ENCODE data around the gene RPEL1. TPM values are rescaled to one million over a fixed set of nuclear protein-coding genes. Genes with fewer than 3 reads are reported as not detected.

The RPEL1 gene
- total RNA-seq, 2 donors from 2014 or later, result not detected

GRCh38 chr10:103244666-103245271 lies 918 bp upstream of the RPEL1 start:
- Histone ChIP-seq H3K4me1 (peaks cover 18% of the 10 kb centered on the region), H3K9me3 (no peaks in the 10 kb centered on the region), H3K4me3 (no peak overlapping the region), H3K27ac (no peak overlapping the region), H3K27me3 (no peaks in the 10 kb centered on the region), H3K36me3 (replicated peaks in 1 of 2; ENCODE audit: insufficient read depth in 1 of 2, low read depth in 2 of 2) (no peaks in the 10 kb centered on the region)
- 23 to 44% methylated on average over 6 to 9 of the region's 9 CpGs for WGBS, 2 donors
- DNase-seq (peak; percentile 80 to 83 (median 80)), ATAC-seq (peak; percentile 74)
- TF ChIP-seq CTCF (IDR thresholded peaks at IDR 0.05), result peak; percentile 47 to 92 (median 89)
- TF ChIP-seq POLR2A (IDR thresholded peaks at IDR 0.05), result no peak
- intact Hi-C loops (cut with DNase I), result loop anchor here (5.0 to 10.0 kb wide), 2 partner anchors 327 to 410 kb away; partner anchors contain the start of genes CNNM2 and CYP17A1

GRCh38 chr10:103246324-103246723 lies 637 bp downstream of the RPEL1 start:
- no peak overlapping the region for H3K27ac ChIP-seq
- 42 to 67% methylated on average over 4 of the region's 4 CpGs for WGBS, 2 donors
- H3K9me3 ChIP-seq, result no peaks in the 10 kb centered on the region
- ATAC-seq, result no peak
- intact Hi-C loops (cut with DNase I), result loop anchor here (10.0 kb wide), 1 partner anchor 412 kb away; the partner anchor contains the start of gene CYP17A1
- DNase-seq, result no peak
- H3K4me1 ChIP-seq, result peaks cover 11% of the 10 kb centered on the region
- no peaks in the 10 kb centered on the region for H3K27me3 ChIP-seq
- H3K4me3 ChIP-seq, result no peak overlapping the region
- TF ChIP-seq POLR2A (IDR thresholded peaks at IDR 0.05) (no peak), CTCF (IDR thresholded peaks at IDR 0.05) (no peak)
- no peaks in the 10 kb centered on the region for H3K36me3 ChIP-seq (replicated peaks in 1 of 2; ENCODE audit: insufficient read depth in 1 of 2, low read depth in 2 of 2)

GRCh38 chr10:103254113-103254512 lies 8.4 kb downstream of the RPEL1 start:
- ATAC-seq (no peak), DNase-seq (no peak)
- no peaks in the 10 kb centered on the region for H3K9me3 ChIP-seq
- no peaks in the 10 kb centered on the region for H3K36me3 ChIP-seq (replicated peaks in 1 of 2; ENCODE audit: insufficient read depth in 1 of 2, low read depth in 2 of 2)
- no peak overlapping the region for H3K4me3 ChIP-seq
- no peaks in the 10 kb centered on the region for H3K4me1 ChIP-seq
- intact Hi-C loops (cut with DNase I), result no loop called here
- WGBS, 2 donors, result 62 to 68% methylated on average over 3 of the region's 3 CpGs
- no peak overlapping the region for H3K27ac ChIP-seq
- TF ChIP-seq CTCF (IDR thresholded peaks at IDR 0.05) (no peak), POLR2A (IDR thresholded peaks at IDR 0.05) (no peak)
- H3K27me3 ChIP-seq, result no peaks in the 10 kb centered on the region

- WGBS, 2 donors, result 62 to 66% methylated on average over 4 of the region's 4 CpGs
- no peak for ATAC-seq
Observed at GRCh38 chr10:103254538-103255325, 9.0 kb downstream of the RPEL1 start.

More at GRCh38 chr10:103254538-103255325, 9.0 kb downstream of the RPEL1 start:
- TF ChIP-seq POLR2A (IDR thresholded peaks at IDR 0.05) (no peak), CTCF (IDR thresholded peaks at IDR 0.05) (no peak)
- DNase-seq, result no peak
- intact Hi-C loops (cut with DNase I), result no loop called here
- no peak overlapping the region for H3K4me3 ChIP-seq
- no peaks in the 10 kb centered on the region for H3K9me3 ChIP-seq
- H3K36me3 ChIP-seq (replicated peaks in 1 of 2; ENCODE audit: insufficient read depth in 1 of 2, low read depth in 2 of 2), result no peaks in the 10 kb centered on the region
- no peak overlapping the region for H3K27ac ChIP-seq
- H3K4me1 ChIP-seq, result no peaks in the 10 kb centered on the region
- no peaks in the 10 kb centered on the region for H3K27me3 ChIP-seq
